Left lung (tissue), 10 donors: ENCODE data around the gene EEPD1. TPM values are rescaled to one million over a fixed set of nuclear protein-coding genes. Genes with fewer than 3 reads are reported as not detected.
A peak's percentile ranks its signal among the peaks of the same experiment; 100 is the strongest.

Experiments
- ATAC-seq: fragments of 200-7000 bp; cut with Tn5 transposase; one replicate; pipeline ENCODE4 v1.9.1; 2020; ENCODE audit warnings: moderate library complexity
- DNase-seq, 4 donors: peaks; one replicate each; pipeline ENCODE4 v3.0.0-alpha.2; 2013 to 2020
- H3K27ac ChIP-seq, 2 donors: fragments of 200-600 bp; sonication (generic) in 1 of 2; one replicate each; pipeline versions ENCODE4 v1.5.0 to v1.8.0; 2020 to 2021
- H3K27me3 ChIP-seq, 2 donors: fragments of 200-600 bp; sonication (generic) in 1 of 2; one replicate each; pipeline versions ENCODE4 v1.5.0 to v1.8.0; 2020 to 2021
- H3K36me3 ChIP-seq, 2 donors: fragments of 200-600 bp; sonication (generic) in 1 of 2; one replicate each; pipeline versions ENCODE4 v1.5.0 to v1.8.0; 2020 to 2021
- H3K4me1 ChIP-seq, 2 donors: fragments of 200-600 bp; one replicate each; pipeline ENCODE4 v1.8.0; 2021
- H3K4me3 ChIP-seq, 2 donors: fragments of 200-600 bp; sonication (generic) in 1 of 2; one replicate each; pipeline versions ENCODE4 v1.5.0 to v1.8.0; 2020 to 2021; ENCODE audit warnings: mild to moderate bottlenecking in 1 of 2
- H3K9me3 ChIP-seq, 2 donors: fragments of 200-600 bp; sonication (generic) in 1 of 2; one replicate each; pipeline versions ENCODE4 v1.5.0 to v1.8.0; 2020 to 2021
- intact Hi-C, 2 donors: fragments of 100-400 bp; cut with DNase I; formaldehyde crosslinking; loops; one replicate each; pipeline versions ENCODE4 v1.11.2 to v1.14.2; 2022
- polyA plus RNA-seq, 6 donors: library from polyadenylated mRNA; unstranded; fragments of 120-200 nt; gene quantifications; one replicate each; pipeline ENCODE4 v1.2.1, GENCODE V29; 2013; ENCODE audit not compliant: insufficient read length in 6 of 6
- total RNA-seq, 2 donors: library from RNA; stranded (reverse); fragmentation: NEBNext Ultra II Directional; extraction: Animal tissue kit (Norgen Biotek cat#: 25700); gene quantifications; one replicate each; pipeline ENCODE4 v1.2.1, GENCODE V29; 2021
- TF ChIP-seq, protein P1 (sequence below), 2 donors: fragments of 200-600 bp; sonication (generic) in 1 of 2; IDR thresholded peaks; one replicate each; pipeline versions ENCODE4 v1.5.0 to v1.8.0; 2021; ENCODE audit warnings: antibody characterized with exemption in 2 of 2
- donor health status: DM: no; HTN: yes; CAD: no.
- donor health status: DM: no; HTN: no; CAD: no.

Gene EEPD1
- total and polyA plus RNA-seq, 8 donors = 7.8 to 22.8 (median 19.0) TPM

DNA sequence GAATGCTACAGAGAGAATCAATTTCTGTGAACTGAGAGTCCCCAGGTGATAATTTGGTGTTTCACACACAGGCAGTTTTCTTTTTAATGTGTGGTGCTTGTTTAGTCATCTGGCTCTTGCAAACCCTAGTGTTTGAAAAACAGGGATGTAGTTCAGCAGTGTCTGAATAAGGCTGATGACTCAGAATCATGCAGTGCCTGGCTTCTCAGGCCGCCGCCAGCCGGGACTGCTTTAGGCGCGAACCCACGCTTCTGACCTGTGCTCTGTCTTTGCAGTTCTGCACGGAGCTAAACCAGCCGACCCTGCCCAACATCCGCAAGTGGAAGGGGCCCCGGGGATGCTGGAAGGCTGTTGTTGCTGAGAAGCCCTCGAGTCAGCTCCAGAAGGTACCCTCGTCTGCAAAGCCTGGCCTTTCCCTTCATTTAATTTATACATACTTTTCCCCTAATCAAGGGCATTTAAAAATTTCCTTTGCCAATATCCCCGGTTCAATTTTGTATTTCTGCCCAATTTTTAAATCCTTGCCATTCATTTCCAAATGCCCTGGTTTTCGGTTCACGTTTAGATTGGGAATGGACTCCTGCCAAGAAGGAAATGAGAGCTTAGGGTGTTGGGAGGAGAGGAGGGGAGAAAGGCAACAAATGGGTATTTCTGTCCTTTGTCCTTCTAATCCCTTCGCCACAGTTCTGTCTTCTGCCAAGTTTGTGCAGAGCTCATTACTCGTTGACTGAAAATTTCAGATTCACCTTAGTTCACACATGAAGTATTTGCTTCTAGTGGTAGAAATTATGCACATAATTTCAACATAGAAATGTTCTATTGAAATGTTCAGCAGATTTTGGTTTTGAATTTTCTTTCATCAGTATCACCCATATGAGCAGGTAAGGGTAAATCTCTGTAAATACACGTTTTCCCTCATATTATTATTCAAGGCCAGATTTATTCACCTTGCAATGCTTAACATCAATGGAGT lies 128.1 kb downstream of the EEPD1 start:
- Histone ChIP-seq H3K27ac (peak overlapping the region; percentile 54 to 55), H3K4me3 (peak overlapping the region in 1 of 2 donors; percentile 11), H3K27me3 (no peaks in the 10 kb centered on the region), H3K9me3 (no peaks in the 10 kb centered on the region), H3K36me3 (no peaks in the 10 kb centered on the region), H3K4me1 (peaks cover 3 to 67% of the 10 kb centered on the region in 2 donors)
- TF ChIP-seq, protein P1, sequence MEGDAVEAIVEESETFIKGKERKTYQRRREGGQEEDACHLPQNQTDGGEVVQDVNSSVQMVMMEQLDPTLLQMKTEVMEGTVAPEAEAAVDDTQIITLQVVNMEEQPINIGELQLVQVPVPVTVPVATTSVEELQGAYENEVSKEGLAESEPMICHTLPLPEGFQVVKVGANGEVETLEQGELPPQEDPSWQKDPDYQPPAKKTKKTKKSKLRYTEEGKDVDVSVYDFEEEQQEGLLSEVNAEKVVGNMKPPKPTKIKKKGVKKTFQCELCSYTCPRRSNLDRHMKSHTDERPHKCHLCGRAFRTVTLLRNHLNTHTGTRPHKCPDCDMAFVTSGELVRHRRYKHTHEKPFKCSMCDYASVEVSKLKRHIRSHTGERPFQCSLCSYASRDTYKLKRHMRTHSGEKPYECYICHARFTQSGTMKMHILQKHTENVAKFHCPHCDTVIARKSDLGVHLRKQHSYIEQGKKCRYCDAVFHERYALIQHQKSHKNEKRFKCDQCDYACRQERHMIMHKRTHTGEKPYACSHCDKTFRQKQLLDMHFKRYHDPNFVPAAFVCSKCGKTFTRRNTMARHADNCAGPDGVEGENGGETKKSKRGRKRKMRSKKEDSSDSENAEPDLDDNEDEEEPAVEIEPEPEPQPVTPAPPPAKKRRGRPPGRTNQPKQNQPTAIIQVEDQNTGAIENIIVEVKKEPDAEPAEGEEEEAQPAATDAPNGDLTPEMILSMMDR (IDR thresholded peaks at IDR 0.05) = no peak
- ATAC-seq (peak; percentile 81), DNase-seq (peak in 2 of 4 donors; percentile 85 to 86)
- intact Hi-C loops = no loop called here

GRCh38 chr7:36281945-36282717 lies 129.1 kb downstream of the EEPD1 start:
- no peak overlapping the region for H3K4me3 ChIP-seq
- TF ChIP-seq, protein P1 (IDR thresholded peaks at IDR 0.05) = no peak
- DNase-seq = no peak
- intact Hi-C loops = no loop called here
- H3K36me3 ChIP-seq = no peaks in the 10 kb centered on the region
- H3K27me3 ChIP-seq = no peaks in the 10 kb centered on the region
- H3K9me3 ChIP-seq = no peaks in the 10 kb centered on the region
- peaks cover 3 to 72% of the 10 kb centered on the region in 2 donors for H3K4me1 ChIP-seq
- peak overlapping the region in 1 of 2 donors; percentile 92 for H3K27ac ChIP-seq
- no peak for ATAC-seq

GRCh38 chr7:36283181-36283580 lies 130.1 kb downstream of the EEPD1 start:
- ATAC-seq = no peak
- Histone ChIP-seq H3K9me3 (no peaks in the 10 kb centered on the region), H3K27me3 (no peaks in the 10 kb centered on the region), H3K4me1 (peaks cover 3 to 83% of the 10 kb centered on the region in 2 donors), H3K4me3 (no peak overlapping the region), H3K27ac (peak overlapping the region; percentile 68 to 92), H3K36me3 (no peaks in the 10 kb centered on the region)
- intact Hi-C loops = no loop called here
- no peak for DNase-seq
- TF ChIP-seq, protein P1 (IDR thresholded peaks at IDR 0.05) = no peak

DNA sequence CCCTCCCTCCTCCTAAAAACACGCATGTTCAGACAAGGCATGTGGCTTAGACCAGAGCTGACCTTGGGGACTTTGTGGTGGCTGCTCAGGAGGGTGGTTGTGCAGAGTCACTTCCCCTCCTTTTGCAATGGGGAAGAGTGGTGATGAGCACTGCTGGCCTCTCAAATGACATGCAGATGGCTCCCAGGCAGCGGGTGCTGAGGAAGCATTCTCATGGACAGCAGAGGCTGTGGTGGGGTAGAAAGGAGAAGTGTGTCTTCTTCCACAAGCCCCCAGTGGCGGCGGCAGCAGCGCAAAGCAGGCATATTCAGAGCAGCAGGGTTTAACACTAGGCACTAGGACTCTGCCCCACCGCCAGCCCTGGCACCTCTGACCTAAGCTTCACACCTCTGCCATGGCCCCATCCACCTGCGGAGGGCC lies 130.7 kb downstream of the EEPD1 start:
- intact Hi-C loops = no loop called here
- peak; percentile 74 for ATAC-seq
- Histone ChIP-seq H3K27me3 (no peaks in the 10 kb centered on the region), H3K4me3 (no peak overlapping the region), H3K36me3 (no peaks in the 10 kb centered on the region), H3K9me3 (no peaks in the 10 kb centered on the region), H3K27ac (peak overlapping the region; percentile 68 to 92), H3K4me1 (peaks cover 3 to 85% of the 10 kb centered on the region in 2 donors)
- TF ChIP-seq, protein P1 (IDR thresholded peaks at IDR 0.05) = no peak
- DNase-seq = peak in 2 of 4 donors; percentile 89 to 95
